GM19099 (cell line): ENCODE measurements around the gene MAGI1.

ENCODE experiments used
- POLR2A ChIP-seq: IDR thresholded peaks from 3 replicates; pipeline ENCODE4 v1.6.1; 2011; ENCODE audit warnings: low read depth; ENCODE audit not compliant: insufficient read length; ENCODE audit errors: extremely low read depth

The MAGI1 gene

DNA sequence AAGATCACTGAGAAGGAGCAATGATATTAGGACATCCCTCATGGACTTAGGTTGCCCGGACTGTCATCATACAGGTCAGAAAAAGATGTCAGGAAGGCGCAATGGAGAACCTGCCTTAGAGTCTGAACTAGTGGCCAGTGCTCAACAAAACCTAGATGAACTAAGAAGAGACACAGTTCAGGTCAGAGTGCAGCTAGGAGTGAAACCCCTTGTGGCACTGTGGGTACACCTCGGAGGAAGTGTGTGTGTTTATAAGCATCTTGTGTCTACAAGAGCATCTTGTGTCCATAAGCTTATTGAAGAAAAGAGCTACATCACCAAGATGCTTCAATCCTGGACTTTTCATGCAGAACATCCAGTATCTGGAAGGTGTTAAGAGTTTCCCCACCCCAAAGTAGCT is 315.7 kb downstream of the MAGI1 start:
- no peak for TF ChIP-seq POLR2A

GRCh38 chr3:65720989-65721737 is 317.6 kb downstream of the MAGI1 start:
- TF ChIP-seq POLR2A: no peak

GRCh38 chr3:65717676-65718346 is 320.9 kb downstream of the MAGI1 start:
- TF ChIP-seq POLR2A: no peak

GRCh38 chr3:65716071-65716751 is 322.5 kb downstream of the MAGI1 start:
- no peak for TF ChIP-seq POLR2A

- no peak for TF ChIP-seq POLR2A
Observed at GRCh38 chr3:65714134-65714533, 324.6 kb downstream of the MAGI1 start.

DNA sequence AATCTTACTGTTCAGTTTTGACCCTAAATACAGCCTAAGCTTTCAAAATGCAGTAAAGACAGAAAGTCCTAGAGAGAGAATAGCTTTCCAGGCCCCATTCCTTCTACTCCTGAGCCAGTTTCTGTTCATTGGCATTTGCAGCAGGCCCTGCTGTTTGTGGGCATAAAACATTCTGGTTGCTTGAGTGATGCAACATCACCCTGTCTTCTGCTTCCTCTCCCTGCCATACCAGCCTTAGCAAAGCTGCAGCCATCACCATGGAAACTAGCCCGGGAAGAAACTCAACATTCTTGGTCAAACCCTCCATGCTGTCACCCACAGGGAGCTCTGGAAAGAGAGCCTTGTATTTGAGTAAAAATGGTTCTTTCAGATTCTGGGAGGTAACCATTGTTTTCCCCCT is 325.7 kb downstream of the MAGI1 start:
- no peak for TF ChIP-seq POLR2A

DNA sequence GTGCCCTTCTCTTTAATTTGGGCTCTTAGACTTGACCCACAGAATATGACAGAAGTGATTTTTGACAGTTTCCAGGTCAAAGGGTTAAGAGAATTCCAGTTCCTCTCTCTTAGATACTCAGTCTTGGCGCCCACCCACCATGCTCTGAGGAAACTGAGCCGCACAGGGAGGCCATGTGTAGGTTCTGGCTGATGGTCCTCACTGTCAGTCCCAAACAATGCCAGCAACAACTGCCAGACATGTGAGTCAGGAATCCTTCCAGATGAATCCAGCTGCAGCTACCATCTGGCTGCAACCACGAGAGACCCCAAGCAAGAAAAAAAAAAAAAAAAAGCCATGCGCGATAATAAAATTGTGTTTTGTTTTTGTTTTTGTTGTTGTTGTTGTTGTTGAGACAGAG is 326.6 kb downstream of the MAGI1 start:
- TF ChIP-seq POLR2A: no peak

GRCh38 chr3:65706776-65707568 is 331.7 kb downstream of the MAGI1 start:
- no peak for TF ChIP-seq POLR2A

DNA sequence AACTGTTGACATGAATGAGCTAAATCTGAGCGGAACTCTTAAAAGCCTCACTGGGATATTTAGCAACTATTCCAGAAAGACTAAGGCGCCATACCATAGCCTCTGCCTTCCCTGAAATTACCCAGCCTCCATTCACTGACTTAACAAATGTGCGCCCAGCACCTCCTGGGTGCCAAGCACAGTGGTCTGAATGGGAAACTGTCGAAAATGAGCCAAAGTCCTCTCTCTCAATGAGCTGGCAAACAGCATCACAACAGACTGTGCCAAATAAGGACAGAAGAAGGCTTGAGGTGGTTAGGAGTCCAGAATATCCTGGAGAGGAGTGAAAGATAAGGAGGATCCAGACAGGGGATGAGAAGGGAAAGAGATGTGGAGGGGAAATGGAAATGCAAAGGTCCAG is 332.4 kb downstream of the MAGI1 start:
- no peak for TF ChIP-seq POLR2A

GRCh38 chr3:65703820-65704219 is 334.9 kb downstream of the MAGI1 start:
- no peak for TF ChIP-seq POLR2A

DNA sequence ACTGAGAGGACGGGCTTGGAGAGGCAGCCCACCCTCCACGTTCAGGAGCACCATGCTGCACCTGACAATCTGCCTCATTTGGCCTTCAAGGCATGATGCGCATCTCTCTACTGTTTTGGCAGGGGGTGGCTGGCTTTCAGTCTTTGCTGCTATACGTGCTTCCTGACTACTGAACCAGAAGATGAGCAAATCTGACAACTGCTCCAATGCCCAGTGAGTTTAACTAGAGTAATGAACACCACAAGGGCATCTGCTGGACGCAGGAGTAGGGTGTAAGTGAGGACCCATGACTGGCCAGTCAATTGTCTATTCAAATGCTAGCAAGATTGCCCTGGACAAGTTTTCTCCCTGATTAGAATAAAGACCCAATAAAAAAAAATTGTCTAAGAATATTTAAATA is 335.7 kb downstream of the MAGI1 start:
- TF ChIP-seq POLR2A: no peak

DNA sequence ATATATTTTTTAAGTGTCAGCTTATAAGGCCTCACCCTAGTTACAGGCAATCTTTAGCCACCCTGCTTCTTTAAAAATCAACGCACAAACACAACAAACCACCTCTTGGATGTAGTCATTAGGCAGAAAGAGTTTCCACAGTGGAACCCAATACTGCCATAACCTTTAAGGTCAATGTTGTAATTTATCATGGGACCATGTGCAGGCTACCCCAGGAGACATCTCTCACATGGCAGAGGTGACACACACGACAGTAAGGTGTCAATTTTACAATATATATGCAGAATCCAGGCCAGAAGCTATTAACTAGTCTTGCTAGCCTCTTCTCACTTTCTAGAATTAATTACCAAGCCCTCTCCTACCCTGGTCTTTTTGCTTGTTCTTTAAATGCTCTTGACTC is 336.5 kb downstream of the MAGI1 start:
- TF ChIP-seq POLR2A: no peak

DNA sequence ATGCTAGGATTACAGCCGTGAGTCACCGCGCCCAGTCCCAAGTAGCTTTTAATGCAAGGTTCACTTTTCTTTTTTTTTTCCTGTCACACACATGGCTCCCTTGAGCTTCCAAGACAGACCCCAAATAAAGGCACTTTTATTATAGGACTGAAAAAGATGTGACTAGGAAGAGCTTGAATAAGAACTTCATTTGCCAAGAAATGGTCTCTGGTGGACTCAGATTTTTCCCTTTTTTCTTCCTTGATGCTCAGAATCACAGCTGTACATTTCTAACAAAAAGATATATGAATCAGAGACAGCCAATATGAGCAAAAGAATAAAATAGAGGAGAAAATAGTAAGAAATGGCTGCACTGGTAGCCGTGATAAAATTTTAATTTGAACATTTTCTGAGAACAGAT is 337.2 kb downstream of the MAGI1 start:
- no peak for TF ChIP-seq POLR2A

DNA sequence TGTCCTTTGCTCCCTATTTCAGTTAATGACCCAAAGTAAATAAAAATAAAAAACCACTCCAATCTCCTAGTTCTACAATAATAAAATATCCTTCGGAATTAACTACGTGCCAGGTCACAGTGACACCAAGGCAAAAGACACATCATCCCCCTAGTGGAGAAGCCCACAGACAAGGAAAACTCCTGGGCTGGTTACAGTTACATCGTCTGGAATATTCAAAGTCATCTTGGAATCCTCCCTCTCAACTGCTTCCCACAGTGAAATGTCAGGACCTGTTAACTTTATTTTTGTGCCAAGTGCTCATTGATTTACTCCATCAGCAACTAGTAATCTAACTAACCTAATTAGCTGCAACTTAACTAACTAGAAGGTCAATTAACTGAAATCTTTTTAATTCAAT is 349.3 kb downstream of the MAGI1 start:
- TF ChIP-seq POLR2A: no peak

DNA sequence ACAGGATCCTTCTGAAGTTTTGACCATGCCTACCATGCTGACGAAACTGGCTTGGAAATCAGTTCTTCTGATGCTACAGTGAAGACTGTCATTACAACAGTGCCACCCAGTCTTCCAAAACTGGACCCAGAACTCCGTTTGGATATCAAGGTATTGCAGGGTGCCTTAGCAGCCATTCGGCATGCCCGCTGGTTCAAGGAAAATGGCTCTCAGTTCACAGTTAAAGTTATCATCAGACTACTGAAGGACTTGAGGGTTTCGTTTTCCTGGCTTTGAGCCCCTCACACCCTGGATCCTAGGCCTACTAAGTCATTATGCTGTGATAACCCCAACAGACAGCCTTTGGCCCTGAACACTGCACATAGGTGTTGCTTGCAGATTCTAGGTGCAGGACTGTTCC is 351.0 kb downstream of the MAGI1 start:
- no peak for TF ChIP-seq POLR2A
